ENCODE data around the gene ZNF273.
"Not testable (repeated sequence)": the region's sequence is repeated elsewhere in the genome, so short reads cannot be mapped to it uniquely, and the experiment has no call there.

Gene ZNF273

DNA sequence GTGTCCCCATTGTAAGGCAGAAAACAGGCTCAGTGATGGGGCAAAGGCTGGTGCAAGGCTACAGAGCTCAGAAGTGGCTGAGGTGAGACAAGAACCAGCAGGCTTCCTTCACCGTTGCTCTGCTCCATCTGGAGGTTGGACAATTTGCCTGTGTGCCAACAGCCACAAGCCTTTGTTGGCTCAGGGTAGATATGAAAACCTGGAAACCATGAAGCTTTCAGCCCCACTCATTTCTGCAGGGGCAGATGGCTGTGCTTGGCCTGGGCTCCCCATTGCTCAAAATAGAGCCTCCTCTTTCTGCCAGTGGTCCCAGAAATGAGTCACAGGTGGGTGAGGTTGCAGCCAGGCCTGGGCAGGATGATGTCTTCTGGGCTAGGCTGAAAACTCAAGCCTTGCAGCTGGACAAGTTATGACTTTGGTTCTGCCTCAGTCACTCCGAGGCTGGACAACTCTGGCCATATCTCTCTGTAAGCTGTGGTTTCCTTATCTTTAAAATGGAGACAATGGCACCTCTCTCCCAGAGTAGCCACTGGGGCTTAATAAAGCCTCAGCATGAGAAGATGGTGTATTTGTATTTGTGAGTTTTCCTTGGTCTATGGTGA is 12.2 kb upstream of the ZNF273 start:
- DNase-seq = no peak

DNA sequence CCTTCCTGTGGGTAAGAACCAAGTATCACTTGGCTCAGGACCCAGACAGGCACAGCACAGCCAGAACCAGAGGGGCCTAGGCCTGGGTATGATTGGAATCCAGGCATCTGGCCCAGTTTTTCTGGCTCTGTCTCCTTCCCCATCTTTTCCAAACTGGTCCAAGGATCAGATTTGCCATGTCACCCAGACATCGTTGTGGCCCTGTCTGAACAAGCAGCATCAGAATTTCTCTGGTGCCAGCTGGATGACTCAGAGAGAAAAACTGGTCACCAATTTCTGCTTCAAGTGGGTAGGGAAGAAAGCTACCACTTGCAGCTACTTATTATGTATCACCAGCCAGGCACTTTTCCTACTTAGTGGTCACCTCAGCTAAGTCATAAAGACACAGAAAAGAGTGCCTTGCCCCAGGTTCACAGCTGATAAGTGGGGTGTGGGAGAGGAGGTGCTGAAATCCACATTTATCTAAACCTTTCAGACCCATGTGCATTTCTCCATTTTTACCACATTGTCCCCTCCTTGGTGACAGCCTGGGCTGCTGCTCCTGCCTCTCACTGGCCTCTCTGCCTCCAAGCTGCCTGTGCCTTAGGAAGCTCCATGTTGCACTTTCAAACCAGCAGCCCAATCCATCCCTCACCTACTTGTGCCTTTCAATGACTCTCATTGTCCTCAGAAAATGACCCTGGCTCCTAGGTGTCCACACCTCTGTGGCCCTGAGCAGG is 11.6 kb upstream of the ZNF273 start:
- not testable (repeated sequence) for DNase-seq

DNA sequence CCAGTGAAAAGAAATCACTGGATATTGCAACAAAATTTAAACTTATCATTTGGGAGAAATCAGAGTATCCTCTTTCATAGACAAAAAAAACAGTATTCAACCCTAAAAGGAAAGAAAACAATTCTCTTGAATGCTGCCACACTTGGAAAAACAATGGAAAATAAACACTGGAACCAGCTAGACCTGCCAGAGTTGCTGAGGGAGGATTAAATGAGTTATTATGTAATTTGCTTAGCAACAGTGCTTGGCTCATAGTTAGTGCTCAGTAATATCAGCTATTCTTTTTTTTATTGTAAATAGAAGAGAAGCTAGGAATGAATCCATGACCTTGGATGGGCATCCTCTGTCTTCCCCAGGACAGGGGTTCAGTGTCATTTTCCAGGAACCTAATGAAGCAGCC is 11.0 kb upstream of the ZNF273 start:
- no peak for DNase-seq

DNA sequence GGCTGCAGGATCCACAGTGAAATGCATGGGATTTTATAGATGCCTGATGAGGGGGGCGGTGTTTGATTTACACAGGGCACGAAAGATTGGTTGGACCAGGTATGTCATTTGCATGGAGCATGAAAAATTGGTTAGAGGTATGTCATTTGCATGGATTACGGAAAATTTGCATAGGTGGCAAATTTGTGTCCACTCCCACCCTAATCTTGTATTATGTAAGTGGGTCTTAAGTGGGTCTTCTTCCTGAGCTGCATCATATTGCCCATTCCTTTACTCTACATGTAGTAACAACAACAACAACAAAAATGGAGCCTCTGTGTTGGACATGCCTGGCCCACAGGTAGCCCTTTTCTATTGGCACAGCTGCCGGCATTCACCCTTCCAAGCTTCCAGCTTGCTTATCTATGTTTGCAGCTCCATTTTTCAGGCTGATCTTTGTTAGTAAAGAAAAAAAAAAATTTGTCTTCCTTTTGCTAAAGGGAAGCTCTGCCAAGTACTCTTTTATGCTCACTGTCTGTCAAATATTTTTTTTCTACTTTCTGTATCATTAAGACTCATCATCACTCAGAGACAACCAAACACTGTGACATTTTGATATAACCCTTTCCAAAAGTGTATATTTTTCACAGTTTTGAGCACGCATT is 10.3 kb upstream of the ZNF273 start:
- no peak for DNase-seq

DNA sequence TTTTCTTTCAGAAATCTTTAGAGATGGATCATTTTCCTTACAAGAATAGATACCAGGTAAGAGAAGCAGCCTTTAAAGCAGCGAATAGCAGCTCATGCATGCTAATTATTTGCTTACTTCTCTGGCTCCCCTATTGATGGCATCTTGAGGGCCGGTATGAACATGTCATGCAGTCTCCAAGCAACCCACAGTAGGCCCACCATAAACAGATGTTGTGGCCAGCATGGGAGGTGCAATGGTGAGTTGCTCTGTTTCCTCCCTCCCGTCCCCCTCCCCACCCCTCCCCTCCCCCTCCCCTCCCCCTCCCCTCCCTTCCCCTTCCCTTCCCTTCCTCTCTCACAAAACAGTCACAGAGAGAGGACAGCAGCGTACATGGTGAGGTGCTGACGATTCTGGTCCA is 9.7 kb upstream of the ZNF273 start:
- no peak for DNase-seq

DNA sequence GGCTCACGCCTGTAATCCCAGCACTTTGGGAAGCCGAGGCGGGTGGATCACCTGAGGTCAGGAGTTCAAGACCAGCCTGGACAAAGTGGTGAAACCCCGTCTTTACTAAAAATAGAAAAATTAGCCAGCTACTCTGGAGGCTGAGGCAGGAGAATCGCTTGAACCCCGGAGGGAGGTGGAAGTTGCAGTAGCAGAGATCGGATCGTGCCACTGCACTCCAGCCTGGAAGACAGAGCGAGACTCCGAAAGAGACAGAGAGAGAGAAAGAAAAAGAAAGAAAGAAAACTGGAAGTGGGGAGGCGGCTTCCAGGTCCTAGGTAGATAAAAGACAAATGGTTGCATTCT is 640 bp upstream of the ZNF273 start:
- not testable (repeated sequence) for DNase-seq

DNA sequence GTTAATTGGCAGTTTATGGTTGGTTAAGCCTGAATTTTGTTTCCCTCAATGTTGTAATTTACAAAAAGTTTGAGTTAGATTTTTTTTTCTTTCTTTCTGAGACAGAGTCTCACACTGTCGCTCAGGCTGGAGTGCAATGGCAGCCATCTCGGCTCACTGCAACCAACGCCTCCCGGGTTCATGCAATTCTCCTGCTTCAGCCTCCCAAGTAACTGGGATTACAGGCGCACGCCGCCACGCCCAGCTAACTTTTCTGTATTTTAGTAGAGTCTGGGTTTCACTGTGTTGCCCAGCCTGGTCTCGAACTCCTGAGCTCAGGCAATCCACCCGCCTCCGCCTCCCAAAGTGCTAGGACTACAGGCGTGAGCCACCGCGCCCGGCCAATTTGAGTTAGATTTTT is 935 bp downstream of the ZNF273 start:
- no peak for DNase-seq

DNA sequence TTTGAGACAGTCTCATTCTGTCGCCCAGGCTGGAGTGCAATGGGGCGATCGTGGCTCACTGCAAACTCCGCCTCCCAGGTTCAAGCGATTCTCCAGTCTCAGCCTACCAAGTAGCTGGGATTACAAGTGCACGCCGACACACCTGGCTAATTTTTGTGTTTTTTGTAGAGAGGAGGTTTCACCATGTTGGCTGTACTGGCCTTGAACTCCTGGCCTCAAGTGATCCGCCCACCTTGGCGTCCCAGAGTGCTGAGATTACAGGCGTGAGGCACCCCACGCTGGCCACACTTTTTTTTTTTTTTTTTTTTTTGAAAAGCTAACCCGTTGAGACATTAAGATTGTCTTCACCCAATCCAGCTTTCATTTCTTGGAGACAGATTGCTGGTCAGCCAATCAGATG is 2.1 kb downstream of the ZNF273 start:
- DNase-seq = no peak

DNA sequence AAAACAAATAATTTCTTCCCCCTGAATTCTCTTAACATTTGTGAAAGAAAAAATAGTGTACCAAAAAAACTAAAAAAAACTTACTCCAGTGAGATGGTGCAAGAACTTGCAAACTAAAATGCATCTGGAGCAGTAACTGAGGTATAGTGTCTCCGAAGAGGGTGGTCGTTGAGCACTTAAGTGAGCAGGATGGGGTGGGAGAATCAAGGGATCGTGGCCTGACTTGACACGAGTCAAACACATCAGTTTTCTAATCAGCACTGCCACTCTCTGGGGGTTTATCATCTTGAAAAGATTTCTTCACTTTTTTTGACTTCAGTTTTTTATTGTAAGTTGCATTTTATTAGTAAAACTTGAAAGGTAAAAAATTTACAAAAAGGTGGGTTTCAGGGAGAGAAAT is 2.5 kb downstream of the ZNF273 start:
- DNase-seq = no peak

DNA sequence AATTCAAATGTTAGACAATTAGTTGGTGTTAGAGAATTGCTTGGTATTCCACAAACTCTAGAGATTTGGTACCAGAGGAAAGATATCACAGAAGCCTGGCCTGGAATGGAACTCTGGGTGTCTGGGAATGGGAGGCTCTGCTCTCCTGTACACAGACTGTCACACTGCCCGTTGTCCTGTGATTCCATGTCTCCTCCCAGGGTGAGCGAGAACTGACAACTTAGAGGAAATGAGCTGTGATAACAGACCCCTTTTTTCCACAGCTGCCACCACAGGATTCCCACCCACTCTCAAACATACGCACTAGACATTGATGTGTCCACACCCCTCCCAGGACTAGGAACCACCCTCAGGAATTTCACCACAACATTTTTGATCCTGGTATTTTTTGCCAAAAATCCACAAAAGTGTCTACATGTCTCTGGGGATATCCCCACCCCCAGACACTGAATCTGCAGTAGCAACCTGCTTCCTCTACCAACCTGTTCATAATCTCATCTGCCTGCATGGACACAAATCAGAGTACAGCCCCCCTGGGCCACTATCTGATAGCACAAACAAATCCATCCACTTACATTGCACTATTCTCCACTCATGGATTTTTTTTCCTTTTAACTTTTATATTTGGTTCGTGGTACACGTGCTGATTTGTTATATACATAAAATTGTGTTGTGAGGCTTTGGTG is 4.7 kb downstream of the ZNF273 start:
- no peak for DNase-seq

DNA sequence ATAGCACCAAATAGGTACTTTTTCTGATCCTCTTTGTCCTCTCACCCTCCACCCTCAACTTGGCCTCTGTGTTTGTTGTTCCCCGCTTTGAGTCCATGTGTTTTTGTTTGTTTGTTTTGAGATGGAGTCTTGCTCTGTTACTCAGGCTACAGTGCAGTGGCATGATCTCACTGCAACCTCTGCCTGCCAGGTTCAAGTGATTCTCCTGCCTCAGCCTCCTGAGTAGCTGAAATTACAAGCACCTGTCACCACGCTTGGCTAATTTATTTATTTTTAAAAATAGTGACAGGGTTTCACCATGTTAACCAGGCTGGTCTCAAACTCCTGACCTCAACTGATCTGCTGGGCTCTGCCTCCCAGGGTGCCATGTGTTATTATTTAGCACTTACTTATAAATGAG is 5.3 kb downstream of the ZNF273 start:
- DNase-seq = no peak

DNA sequence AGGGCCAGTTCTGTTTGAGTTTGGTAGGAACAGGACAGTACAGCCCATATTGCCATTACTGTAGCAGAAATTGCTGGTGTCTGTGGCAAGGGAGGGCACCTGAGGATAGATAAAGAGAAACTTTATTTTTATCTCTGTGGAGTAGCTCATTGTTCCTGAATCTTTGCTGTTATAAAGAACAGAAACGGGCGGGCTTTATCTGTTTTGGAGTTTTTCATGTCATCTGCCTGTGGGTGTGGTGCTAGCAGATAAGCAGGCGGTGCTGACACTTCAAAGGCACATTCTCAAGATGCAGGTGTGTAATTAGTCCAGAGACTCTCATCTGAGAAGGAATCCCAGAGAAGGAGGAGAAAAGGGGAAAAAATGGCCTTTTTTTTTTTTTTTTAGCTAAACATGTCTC is 11.5 kb downstream of the ZNF273 start:
- DNase-seq = no peak

DNA sequence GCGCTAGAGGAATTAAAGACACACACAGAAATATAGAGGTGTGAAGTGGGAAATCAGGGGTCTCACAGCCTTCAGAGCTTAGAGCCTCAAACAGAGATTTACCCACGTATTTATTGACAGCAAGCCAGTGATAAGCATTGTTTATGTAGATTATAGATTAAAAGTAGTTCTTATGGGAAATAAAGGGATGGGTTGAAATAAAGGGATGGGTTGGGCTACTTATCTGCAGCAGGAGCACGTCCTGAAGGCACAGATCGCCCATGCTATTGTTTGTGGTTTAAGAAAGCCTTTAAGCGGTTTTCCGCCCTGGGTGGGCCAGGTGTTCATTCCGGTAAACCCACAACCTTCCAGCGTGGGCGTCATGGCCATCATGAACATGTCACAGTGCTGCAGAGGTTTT is 12.2 kb downstream of the ZNF273 start:
- not testable (repeated sequence) for DNase-seq

DNA sequence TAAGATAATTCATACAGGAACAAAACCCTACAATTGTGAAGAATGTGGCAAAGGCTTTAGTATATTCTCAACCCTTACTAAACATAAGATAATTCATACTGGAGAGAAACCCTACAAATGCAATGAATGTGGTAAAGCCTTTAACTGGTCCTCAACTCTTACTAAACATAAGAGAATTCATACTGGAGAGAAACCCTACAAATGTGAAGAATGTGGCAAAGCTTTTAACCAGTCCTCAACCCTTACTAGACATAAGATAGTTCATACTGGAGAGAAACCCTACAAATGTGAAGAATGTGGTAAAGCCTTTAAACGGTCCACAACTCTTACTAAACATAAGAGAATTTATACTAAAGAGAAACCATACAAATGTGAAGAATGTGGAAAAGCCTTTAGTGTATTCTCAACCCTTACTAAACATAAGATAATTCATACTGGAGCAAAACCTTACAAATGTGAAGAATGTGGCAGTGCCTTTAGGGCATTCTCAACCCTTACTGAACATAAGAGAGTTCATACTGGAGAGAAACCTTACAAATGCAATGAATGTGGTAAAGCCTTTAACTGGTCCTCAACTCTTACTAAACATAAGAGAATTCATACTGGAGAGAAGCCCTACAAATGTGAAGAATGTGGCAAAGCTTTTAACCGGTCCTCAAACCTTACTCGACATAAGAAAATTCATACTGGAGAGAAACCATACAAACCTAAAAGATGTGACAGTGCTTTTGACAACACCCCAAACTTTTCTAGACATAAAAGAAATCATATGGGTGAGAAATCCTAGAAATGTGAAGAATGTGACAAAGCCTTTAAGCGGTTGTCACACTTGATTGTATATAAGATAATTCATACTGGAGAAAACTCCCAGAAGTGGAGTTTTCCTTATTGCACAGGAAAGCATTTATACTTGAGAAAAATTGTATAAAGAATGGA is 25.4 kb downstream of the ZNF273 start:
- not testable (repeated sequence) for DNase-seq

DNA sequence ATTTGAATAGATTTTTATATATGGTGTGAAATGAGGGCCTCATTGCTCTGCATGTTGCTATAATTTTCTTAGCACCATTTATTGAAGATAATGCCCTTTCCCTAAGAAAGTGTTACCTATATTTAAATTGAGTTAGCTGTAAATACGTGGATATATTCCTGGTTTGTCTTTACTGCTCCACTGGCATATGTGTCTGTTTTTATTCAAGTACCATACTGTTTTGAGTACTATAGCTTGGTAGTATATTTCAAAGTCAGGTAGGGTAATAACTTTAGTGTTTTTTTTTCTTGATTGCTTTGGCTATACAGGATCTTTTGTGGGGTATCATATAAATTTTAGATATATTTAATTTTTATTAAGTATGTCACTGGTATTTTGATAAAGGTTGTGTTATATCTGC is 31.4 kb downstream of the ZNF273 start:
- no peak for DNase-seq

DNA sequence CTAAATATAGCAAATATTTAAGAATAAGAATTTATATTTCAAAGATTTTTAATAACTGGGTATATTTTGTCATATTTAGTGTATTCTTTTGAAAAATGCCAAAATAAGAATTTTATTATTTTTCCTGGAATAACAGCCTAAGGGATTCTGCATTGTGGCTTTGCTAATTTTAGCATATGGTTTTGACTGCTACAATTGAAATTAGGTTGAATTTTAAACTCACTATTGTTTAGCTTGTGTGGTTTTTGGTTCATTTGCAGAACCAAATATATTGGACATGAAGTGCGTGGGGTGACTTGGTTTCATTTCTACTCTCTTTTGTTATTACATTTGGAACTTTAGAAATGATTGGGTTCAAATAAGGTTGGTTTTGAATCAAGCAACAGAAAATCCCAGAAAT is 35.5 kb downstream of the ZNF273 start:
- no peak for DNase-seq

DNA sequence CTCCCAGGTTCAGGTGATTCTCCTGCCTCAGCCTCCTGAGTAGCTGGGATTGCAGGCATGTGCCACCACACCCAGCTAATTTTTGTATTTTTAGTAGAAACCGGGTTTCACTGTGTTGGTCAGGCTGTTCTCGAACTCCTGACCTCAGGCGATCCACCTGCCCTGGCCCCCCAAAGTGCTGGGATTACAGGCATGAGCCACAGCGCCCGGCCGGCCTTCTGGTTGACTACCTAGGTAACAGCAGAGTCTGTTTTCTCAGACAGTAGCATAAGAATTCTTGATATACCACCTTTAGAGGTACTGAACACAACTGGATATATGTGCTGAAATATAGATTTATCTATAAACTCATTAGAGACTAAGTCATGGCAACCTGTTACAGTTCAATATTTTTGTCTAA is 36.9 kb downstream of the ZNF273 start:
- DNase-seq = not testable (repeated sequence)

DNA sequence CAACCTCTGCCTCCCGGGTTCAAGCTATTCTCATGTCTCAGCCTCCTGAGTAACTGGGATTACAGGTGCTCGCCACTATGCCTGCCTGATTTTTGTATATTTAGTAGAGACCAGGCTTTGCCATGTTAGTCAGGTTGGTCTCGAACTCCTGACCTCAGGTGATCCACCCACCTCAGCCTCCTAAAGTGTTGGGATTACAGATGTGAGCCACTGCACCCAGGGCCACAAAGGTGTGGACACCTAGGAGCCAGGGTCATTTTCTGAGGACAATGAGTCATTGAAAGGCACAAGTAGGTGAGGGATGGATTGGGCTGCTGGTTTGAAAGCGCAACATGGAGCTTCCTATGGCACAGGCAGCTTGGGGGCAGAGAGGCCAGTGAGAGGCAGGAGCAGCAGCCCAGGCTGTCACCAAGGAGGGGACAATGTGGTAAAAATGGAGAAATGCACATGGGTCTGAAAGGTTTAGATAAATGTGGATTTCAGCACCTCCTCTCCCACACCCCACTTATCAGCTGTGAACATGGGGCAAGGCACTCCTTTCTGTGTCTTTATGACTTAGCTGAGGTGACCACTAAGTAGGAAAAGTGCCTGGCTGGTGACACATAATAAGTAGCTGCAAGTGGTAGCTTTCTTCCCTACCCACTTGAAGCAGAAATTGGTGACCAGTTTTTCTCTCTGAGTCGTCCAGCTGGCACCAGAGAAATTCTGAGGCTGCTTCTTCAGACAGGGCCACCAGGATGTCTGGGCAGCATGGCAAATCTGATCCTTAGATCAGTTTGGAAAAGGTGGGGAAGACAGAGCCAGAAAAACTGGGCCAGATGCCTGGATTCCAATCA is 41.8 kb downstream of the ZNF273 start:
- DNase-seq = not testable (repeated sequence)

DNA sequence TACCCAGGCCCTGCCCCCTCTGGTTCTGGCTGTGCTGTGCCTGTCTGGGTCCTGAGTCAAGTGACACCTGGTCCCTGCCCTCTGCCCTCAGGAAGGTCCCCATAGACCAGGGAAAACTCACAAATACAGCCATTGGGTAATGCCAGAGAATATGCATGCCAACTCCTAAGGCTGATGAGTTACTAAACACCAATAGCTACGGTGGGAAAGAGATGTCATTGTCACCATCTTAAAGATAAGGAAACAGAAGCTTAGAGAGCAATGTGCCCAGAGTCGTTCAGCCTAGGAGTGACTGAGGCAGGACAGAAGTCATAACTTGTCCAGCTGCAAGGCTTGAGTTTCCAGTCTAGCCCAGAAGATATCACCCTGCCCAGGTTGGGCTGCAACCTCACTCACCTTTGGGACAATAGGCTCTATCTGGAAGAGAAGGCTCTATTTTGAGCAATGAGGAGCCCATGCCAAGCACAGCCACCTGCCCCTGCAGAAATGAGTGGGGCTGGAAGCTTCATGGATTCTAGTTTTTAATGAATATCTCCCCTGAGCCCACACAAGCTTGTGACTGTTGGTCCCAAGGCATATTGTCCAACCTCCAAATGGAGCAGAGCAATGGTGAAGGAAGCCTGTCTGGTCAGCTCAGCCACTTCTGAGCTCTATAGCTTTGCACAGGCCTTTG is 42.6 kb downstream of the ZNF273 start:
- no peak for DNase-seq

DNA sequence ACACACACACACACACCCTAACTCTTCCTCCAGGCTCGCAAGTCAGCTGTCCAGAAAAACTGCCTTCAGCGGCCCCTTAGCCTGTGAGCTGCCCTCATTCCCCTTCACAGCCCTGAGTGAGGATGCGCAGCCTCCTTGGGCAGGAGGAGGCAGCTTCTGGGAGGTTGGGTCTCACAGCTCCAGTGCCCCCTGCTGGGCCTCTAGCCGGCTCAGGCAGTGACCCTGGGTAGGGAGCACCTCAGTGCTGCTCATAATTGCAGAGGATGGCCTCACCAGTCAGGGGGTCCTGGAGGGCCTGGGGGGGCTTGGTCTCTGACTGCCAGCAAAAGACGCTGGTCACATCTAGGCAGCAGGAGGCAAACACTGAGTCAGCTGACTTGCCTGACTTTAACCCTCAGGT is 43.7 kb downstream of the ZNF273 start:
- DNase-seq = no peak

DNA sequence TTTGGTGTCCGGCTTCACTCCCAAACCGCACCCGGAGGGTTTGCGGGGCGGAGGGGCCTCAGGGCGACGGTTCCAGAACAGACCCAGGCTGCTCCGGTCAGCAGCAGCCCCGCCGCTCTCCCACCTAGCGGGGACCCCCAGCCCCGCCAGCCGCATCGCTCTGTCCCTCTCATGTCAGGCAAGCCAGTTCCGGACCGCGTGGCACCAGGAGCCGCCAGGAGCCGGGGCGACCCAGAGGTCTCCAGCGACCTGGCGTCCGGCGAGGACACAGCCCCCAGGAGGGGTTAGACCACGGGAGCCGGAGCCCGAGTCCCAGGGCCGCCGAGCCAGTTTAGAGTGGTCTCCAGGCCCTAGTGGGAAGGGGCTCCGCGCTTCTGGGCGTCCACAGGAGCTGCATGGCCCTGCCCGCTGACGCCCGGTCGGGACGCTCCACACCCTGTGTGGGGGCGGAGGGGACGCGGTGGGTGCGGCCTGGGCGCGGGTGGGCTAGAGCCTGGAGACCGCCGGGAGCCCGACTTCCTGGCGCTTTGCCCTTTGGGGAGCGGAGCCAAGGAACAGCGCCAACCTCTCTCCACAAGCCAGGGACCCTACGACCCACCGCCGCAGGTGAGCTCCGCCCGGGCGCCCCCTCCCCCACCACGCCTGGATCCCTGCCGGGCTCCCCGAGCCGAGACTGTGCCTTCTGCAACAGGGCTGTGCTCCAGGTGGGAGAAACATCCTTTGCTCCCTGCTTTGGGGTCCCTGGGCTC is 44.4 kb downstream of the ZNF273 start:
- DNase-seq = no peak
